ENCODE results near the gene SLC25A29.

Gene SLC25A29

GRCh38 chr14:100333827-100334226 lies 27.6 kb upstream of the SLC25A29 start:
- Histone ChIP-seq H3K4ac (ENCODE audit: low read depth, low read length) (no peak overlapping the region), H3K4me2 (ENCODE audit: low read length) (no peak overlapping the region), H4K8ac (ENCODE audit: low read depth, low read length) (no peak overlapping the region), H3K79me1 (ENCODE audit: low read length) (no peaks in the 10 kb centered on the region), H3K27me3 (ENCODE audit: insufficient read depth, low read length) (no peaks in the 10 kb centered on the region), H3K9me3 (ENCODE audit: insufficient read depth, low read depth, low read length) (peaks cover 1% of the 10 kb centered on the region), H3K27ac (ENCODE audit: low read depth, low read length) (no peak overlapping the region), H3K4me3 (ENCODE audit: low read depth, low read length) (no peak overlapping the region), H3K79me2 (ENCODE audit: control insufficient read depth, insufficient read depth, low read length, poor library complexity) (no peaks in the 10 kb centered on the region), H3K23ac (ENCODE audit: low read length) (no peak overlapping the region), H2AFZ (ENCODE audit: insufficient read depth, low read length, poor library complexity) (no peak overlapping the region), H3K36me3 (ENCODE audit: control insufficient read depth in 1 of 2, insufficient read depth in 2 of 2, low read length in 2 of 2) (peaks cover 8 to 13% of the 10 kb centered on the region in 2 experiments), H3K14ac (ENCODE audit: low read length) (no peak overlapping the region), H3K9ac (ENCODE audit: low read length) (no peak overlapping the region), H2BK5ac (ENCODE audit: low read depth, low read length, poor library complexity) (no peak overlapping the region), H3K4me1 (ENCODE audit: control insufficient read depth in 1 of 2, insufficient read depth in 2 of 2, low read length in 2 of 2) (no peaks in the 10 kb centered on the region), H4K12ac (ENCODE audit: low read depth, low read length) (no peak overlapping the region), H3K18ac (ENCODE audit: low read length) (no peak overlapping the region), H2AK5ac (ENCODE audit: low read length) (no peak overlapping the region), H2BK12ac (ENCODE audit: low read length) (no peak overlapping the region), H4K91ac (ENCODE audit: low read depth, low read length) (no peak overlapping the region), H2BK120ac (ENCODE audit: insufficient read depth, low read length, poor library complexity) (no peak overlapping the region)
- WGBS (ENCODE audit: extremely low coverage, insufficient coverage, insufficient read length), result no CpG with 5 or more reads among the region's 7 CpGs
- DNase-seq, result no peak

GRCh38 chr14:100333311-100333710 lies 27.1 kb upstream of the SLC25A29 start:
- no peak overlapping the region for H3K4ac ChIP-seq (ENCODE audit: low read depth, low read length)
- H2AK5ac ChIP-seq (ENCODE audit: low read length), result no peak overlapping the region
- H2BK120ac ChIP-seq (ENCODE audit: insufficient read depth, low read length, poor library complexity), result no peak overlapping the region
- no peak overlapping the region for H4K8ac ChIP-seq (ENCODE audit: low read depth, low read length)
- H3K9ac ChIP-seq (ENCODE audit: low read length), result no peak overlapping the region
- no peaks in the 10 kb centered on the region for H3K79me2 ChIP-seq (ENCODE audit: control insufficient read depth, insufficient read depth, low read length, poor library complexity)
- H3K9me3 ChIP-seq (ENCODE audit: insufficient read depth, low read depth, low read length), result peaks cover 1% of the 10 kb centered on the region
- no peak for DNase-seq
- H3K79me1 ChIP-seq (ENCODE audit: low read length), result no peaks in the 10 kb centered on the region
- no peak overlapping the region for H3K14ac ChIP-seq (ENCODE audit: low read length)
- no peaks in the 10 kb centered on the region for H3K4me1 ChIP-seq (ENCODE audit: control insufficient read depth in 1 of 2, insufficient read depth in 2 of 2, low read length in 2 of 2)
- H3K27ac ChIP-seq (ENCODE audit: low read depth, low read length), result no peak overlapping the region
- no peak overlapping the region for H2BK5ac ChIP-seq (ENCODE audit: low read depth, low read length, poor library complexity)
- no peaks in the 10 kb centered on the region for H3K27me3 ChIP-seq (ENCODE audit: insufficient read depth, low read length)
- H3K4me3 ChIP-seq (ENCODE audit: low read depth, low read length), result no peak overlapping the region
- no peak overlapping the region for H4K12ac ChIP-seq (ENCODE audit: low read depth, low read length)
- H2AFZ ChIP-seq (ENCODE audit: insufficient read depth, low read length, poor library complexity), result no peak overlapping the region
- no peak overlapping the region for H2BK12ac ChIP-seq (ENCODE audit: low read length)
- H3K23ac ChIP-seq (ENCODE audit: low read length), result no peak overlapping the region
- no peak overlapping the region for H4K91ac ChIP-seq (ENCODE audit: low read depth, low read length)
- H3K18ac ChIP-seq (ENCODE audit: low read length), result no peak overlapping the region
- no CpG with 5 or more reads among the region's 8 CpGs for WGBS (ENCODE audit: extremely low coverage, insufficient coverage, insufficient read length)
- no peak overlapping the region for H3K4me2 ChIP-seq (ENCODE audit: low read length)
- peaks cover 8 to 13% of the 10 kb centered on the region in 2 experiments for H3K36me3 ChIP-seq (ENCODE audit: control insufficient read depth in 1 of 2, insufficient read depth in 2 of 2, low read length in 2 of 2)

- no peak overlapping the region for H3K4ac ChIP-seq (ENCODE audit: low read depth, low read length)
- no peak overlapping the region for H2BK120ac ChIP-seq (ENCODE audit: insufficient read depth, low read length, poor library complexity)
- H3K27ac ChIP-seq (ENCODE audit: low read depth, low read length), result no peak overlapping the region
- no peak overlapping the region for H4K8ac ChIP-seq (ENCODE audit: low read depth, low read length)
- no peak overlapping the region for H3K4me3 ChIP-seq (ENCODE audit: low read depth, low read length)
- H3K27me3 ChIP-seq (ENCODE audit: insufficient read depth, low read length), result no peaks in the 10 kb centered on the region
- no peak overlapping the region for H4K12ac ChIP-seq (ENCODE audit: low read depth, low read length)
- peaks cover 8 to 13% of the 10 kb centered on the region in 2 experiments for H3K36me3 ChIP-seq (ENCODE audit: control insufficient read depth in 1 of 2, insufficient read depth in 2 of 2, low read length in 2 of 2)
- no peak overlapping the region for H2BK12ac ChIP-seq (ENCODE audit: low read length)
- no peak overlapping the region for H3K23ac ChIP-seq (ENCODE audit: low read length)
- no peaks in the 10 kb centered on the region for H3K79me1 ChIP-seq (ENCODE audit: low read length)
- H2AK5ac ChIP-seq (ENCODE audit: low read length), result no peak overlapping the region
- WGBS (ENCODE audit: extremely low coverage, insufficient coverage, insufficient read length), result no CpG with 5 or more reads among the region's 8 CpGs
- no peak overlapping the region for H3K18ac ChIP-seq (ENCODE audit: low read length)
- H3K79me2 ChIP-seq (ENCODE audit: control insufficient read depth, insufficient read depth, low read length, poor library complexity), result no peaks in the 10 kb centered on the region
- H2AFZ ChIP-seq (ENCODE audit: insufficient read depth, low read length, poor library complexity), result no peak overlapping the region
- DNase-seq, result peak in 1 of 2 donors; percentile 36
- H3K9ac ChIP-seq (ENCODE audit: low read length), result no peak overlapping the region
- no peak overlapping the region for H3K14ac ChIP-seq (ENCODE audit: low read length)
- H2BK5ac ChIP-seq (ENCODE audit: low read depth, low read length, poor library complexity), result no peak overlapping the region
- no peaks in the 10 kb centered on the region for H3K4me1 ChIP-seq (ENCODE audit: control insufficient read depth in 1 of 2, insufficient read depth in 2 of 2, low read length in 2 of 2)
- H4K91ac ChIP-seq (ENCODE audit: low read depth, low read length), result no peak overlapping the region
- peaks cover 1% of the 10 kb centered on the region for H3K9me3 ChIP-seq (ENCODE audit: insufficient read depth, low read depth, low read length)
- H3K4me2 ChIP-seq (ENCODE audit: low read length), result no peak overlapping the region
Measured at GRCh38 chr14:100332797-100333196, 26.6 kb upstream of the SLC25A29 start.

- Histone ChIP-seq H2AFZ (ENCODE audit: insufficient read depth, low read length, poor library complexity) (no peak overlapping the region), H2BK12ac (ENCODE audit: low read length) (no peak overlapping the region), H3K4me1 (ENCODE audit: control insufficient read depth in 1 of 2, insufficient read depth in 2 of 2, low read length in 2 of 2) (no peaks in the 10 kb centered on the region), H3K4ac (ENCODE audit: low read depth, low read length) (no peak overlapping the region), H3K79me2 (ENCODE audit: control insufficient read depth, insufficient read depth, low read length, poor library complexity) (no peaks in the 10 kb centered on the region), H3K23ac (ENCODE audit: low read length) (no peak overlapping the region), H3K9ac (ENCODE audit: low read length) (no peak overlapping the region), H3K14ac (ENCODE audit: low read length) (no peak overlapping the region), H3K18ac (ENCODE audit: low read length) (no peak overlapping the region), H2BK120ac (ENCODE audit: insufficient read depth, low read length, poor library complexity) (no peak overlapping the region), H2AK5ac (ENCODE audit: low read length) (no peak overlapping the region), H3K79me1 (ENCODE audit: low read length) (no peaks in the 10 kb centered on the region), H4K12ac (ENCODE audit: low read depth, low read length) (no peak overlapping the region), H2BK5ac (ENCODE audit: low read depth, low read length, poor library complexity) (no peak overlapping the region), H3K4me2 (ENCODE audit: low read length) (no peak overlapping the region), H3K27me3 (ENCODE audit: insufficient read depth, low read length) (no peaks in the 10 kb centered on the region), H3K36me3 (ENCODE audit: control insufficient read depth in 1 of 2, insufficient read depth in 2 of 2, low read length in 2 of 2) (peaks cover 8 to 10% of the 10 kb centered on the region in 2 experiments), H3K4me3 (ENCODE audit: low read depth, low read length) (no peak overlapping the region), H4K8ac (ENCODE audit: low read depth, low read length) (no peak overlapping the region), H4K91ac (ENCODE audit: low read depth, low read length) (no peak overlapping the region), H3K27ac (ENCODE audit: low read depth, low read length) (no peak overlapping the region), H3K9me3 (ENCODE audit: insufficient read depth, low read depth, low read length) (peaks cover 3% of the 10 kb centered on the region)
- DNase-seq, result no peak
- no CpG with 5 or more reads among the region's 11 CpGs for WGBS (ENCODE audit: extremely low coverage, insufficient coverage, insufficient read length)
Measured at GRCh38 chr14:100332071-100332639, 25.9 kb upstream of the SLC25A29 start.

Data from trophoblast cell (in vitro differentiated cells and primary cell).